ENCODE results near the gene LCN12. TPM values are rescaled to one million over a fixed set of nuclear protein-coding genes. Genes with fewer than 3 reads are reported as not detected.

The LCN12 gene
- total RNA-seq, 1 experiment from 2014 or later, result not detected

DNA sequence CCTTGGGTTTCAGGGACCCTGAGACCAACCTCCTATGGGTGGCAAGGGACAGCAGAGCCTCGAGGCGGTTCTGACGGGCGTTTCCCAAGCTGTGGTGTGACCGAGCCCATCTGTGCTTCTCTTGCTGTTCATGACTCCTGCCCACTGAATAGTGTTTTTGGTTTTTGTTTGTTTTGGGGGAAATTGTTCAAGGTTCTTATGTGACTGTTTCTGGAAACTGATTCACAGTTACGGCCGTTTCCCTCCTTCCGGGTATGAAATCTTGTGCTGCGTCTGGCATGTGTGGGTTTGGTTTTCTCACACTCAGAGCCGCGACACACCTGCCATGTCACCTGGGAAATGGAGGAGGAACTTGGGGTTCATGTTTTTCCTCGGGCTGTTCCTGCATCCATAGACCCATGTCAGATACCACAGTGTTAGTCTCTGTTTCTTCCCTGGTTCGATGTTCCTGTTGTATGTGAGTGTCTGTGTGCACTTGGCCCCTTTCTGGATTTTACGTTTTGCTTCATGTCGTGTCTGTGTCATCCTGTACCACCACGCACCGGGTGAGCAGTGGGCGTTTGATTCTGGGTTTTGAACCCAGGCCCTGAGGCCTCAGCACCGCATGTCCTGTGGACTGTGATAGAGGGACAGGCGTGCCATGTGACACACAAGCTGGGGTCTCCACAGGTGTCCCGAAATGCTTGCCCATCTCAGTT lies 36.3 kb upstream of the LCN12 start:
- H3K4me1 ChIP-seq (ENCODE audit: low read length), result no peaks in the 10 kb centered on the region
- H3K9ac ChIP-seq (ENCODE audit: low read length), result no peak overlapping the region
- no peak overlapping the region for H2AFZ ChIP-seq (ENCODE audit: low read length)
- no peak overlapping the region for H3K4me2 ChIP-seq (ENCODE audit: low read depth, low read length, poor library complexity, severe bottlenecking)
- H3K4me3 ChIP-seq (ENCODE audit: low read length), result no peak overlapping the region
- H3K27ac ChIP-seq (ENCODE audit: low read length), result no peak overlapping the region
- H3K9me2 ChIP-seq (replicated peaks; ENCODE audit: insufficient read depth, low read length), result no peaks in the 10 kb centered on the region
- H3K79me2 ChIP-seq (ENCODE audit: low read length), result no peaks in the 10 kb centered on the region
- H3K27me3 ChIP-seq (ENCODE audit: low read length), result no peaks in the 10 kb centered on the region
- H4K20me1 ChIP-seq (ENCODE audit: insufficient read depth, low read depth, low read length), result no peaks in the 10 kb centered on the region
- 0 out of 2 replicates have a peak, but pooled peaks cover 8% of the 10 kb centered on the region for H3K36me3 ChIP-seq (ENCODE audit: insufficient read depth, low read length)
- H3K9me3 ChIP-seq (ENCODE audit: low read length), result no peaks in the 10 kb centered on the region
- no peak for DNase-seq

DNA sequence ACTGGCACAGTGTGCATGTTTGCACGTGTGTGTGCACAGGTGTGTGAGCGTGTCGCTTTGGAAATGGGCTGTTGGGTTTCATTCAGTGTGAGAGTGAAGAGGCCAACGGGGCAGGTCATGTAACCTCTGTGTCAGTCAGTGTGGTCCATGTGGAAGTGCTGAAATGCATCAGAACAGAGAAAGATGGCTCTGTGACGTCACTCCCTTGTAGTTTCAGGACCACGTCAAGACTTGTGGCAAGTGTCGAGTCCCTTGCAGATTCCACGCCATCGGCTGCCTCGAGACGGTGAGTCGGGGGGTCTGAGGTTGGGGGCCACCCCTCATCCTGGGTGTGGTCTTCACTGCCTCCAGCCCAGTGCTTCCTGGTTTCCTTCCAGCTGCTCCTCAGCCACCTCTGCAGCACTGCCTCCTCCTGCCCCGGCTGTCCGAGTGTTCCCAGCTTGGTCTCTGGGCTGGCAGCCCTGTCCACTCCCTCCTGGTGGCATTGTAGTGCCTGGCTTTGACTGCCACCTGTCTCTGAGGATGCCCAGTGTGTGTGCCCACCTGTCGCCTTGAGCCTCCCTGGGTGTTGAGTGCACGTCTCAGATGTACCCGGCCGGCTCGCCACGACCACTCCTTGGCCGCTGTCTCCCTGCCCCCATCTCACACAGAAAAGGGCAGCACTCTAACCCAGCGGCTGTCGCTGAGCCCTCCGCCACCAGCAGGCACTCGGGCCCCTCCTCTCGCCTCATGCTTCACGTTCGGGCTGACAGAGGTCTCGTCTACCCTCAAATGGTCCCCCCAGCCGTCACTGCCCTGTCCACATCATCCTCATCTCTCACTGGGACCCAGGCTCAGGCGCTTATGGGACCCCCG lies 35.5 kb upstream of the LCN12 start:
- DNase-seq, result no peak
- Histone ChIP-seq H3K4me3 (ENCODE audit: low read length) (no peak overlapping the region), H3K27me3 (ENCODE audit: low read length) (no peaks in the 10 kb centered on the region), H3K9ac (ENCODE audit: low read length) (no peak overlapping the region), H3K9me2 (replicated peaks; ENCODE audit: insufficient read depth, low read length) (no peaks in the 10 kb centered on the region), H4K20me1 (ENCODE audit: insufficient read depth, low read depth, low read length) (no peaks in the 10 kb centered on the region), H3K79me2 (ENCODE audit: low read length) (no peaks in the 10 kb centered on the region), H3K4me1 (ENCODE audit: low read length) (no peaks in the 10 kb centered on the region), H3K4me2 (ENCODE audit: low read depth, low read length, poor library complexity, severe bottlenecking) (no peak overlapping the region), H3K9me3 (ENCODE audit: low read length) (no peaks in the 10 kb centered on the region), H2AFZ (ENCODE audit: low read length) (no peak overlapping the region), H3K27ac (ENCODE audit: low read length) (no peak overlapping the region), H3K36me3 (ENCODE audit: insufficient read depth, low read length) (0 out of 2 replicates have a peak, but pooled peaks cover 8% of the 10 kb centered on the region)

DNA sequence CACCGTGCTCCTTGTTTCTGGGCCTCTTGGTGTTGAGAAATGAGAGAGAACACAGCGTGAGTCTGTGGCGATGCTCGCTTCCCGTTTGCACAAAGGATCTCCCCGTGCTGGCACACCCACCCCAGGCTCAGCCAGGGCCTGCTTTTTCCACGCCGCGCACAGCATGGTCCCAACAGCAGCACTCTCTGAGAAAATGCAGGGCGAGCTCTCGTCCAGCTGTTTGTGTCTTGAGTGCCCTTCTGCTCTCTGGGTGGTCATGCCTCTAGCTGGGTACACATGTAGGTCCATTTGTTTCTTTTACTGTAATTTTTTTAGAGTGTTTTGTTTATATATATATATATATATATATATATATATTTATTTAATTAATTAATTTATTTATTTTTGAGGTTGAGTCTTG lies 34.2 kb upstream of the LCN12 start:
- H3K9ac ChIP-seq (ENCODE audit: low read length), result no peak overlapping the region
- H3K27ac ChIP-seq (ENCODE audit: low read length), result no peak overlapping the region
- no peak overlapping the region for H3K4me2 ChIP-seq (ENCODE audit: low read depth, low read length, poor library complexity, severe bottlenecking)
- no peaks in the 10 kb centered on the region for H3K79me2 ChIP-seq (ENCODE audit: low read length)
- no peak overlapping the region for H3K4me3 ChIP-seq (ENCODE audit: low read length)
- no peaks in the 10 kb centered on the region for H3K4me1 ChIP-seq (ENCODE audit: low read length)
- no peaks in the 10 kb centered on the region for H3K9me2 ChIP-seq (replicated peaks; ENCODE audit: insufficient read depth, low read length)
- no peaks in the 10 kb centered on the region for H3K9me3 ChIP-seq (ENCODE audit: low read length)
- 0 out of 2 replicates have a peak, but pooled peaks cover 8% of the 10 kb centered on the region for H3K36me3 ChIP-seq (ENCODE audit: insufficient read depth, low read length)
- H2AFZ ChIP-seq (ENCODE audit: low read length), result no peak overlapping the region
- no peaks in the 10 kb centered on the region for H4K20me1 ChIP-seq (ENCODE audit: insufficient read depth, low read depth, low read length)
- DNase-seq, result no peak
- no peaks in the 10 kb centered on the region for H3K27me3 ChIP-seq (ENCODE audit: low read length)

DNA sequence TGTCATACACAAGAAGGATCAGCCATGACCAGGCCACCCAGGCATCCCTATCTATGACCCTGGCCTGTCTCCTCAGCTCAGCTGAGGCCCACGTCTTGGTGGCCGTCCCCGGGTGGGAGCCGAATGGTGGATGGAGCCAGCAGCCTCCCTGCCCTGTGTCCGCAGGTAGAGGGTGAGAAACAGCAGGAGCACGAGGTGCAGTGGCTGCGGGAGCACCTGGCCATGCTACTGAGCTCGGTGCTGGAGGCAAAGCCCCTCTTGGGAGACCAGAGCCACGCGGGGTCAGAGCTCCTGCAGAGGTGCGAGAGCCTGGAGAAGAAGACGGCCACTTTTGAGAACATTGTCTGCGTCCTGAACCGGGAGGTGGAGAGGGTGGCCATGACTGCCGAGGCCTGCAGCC lies 32.0 kb upstream of the LCN12 start:
- H3K9ac ChIP-seq (ENCODE audit: low read length), result no peak overlapping the region
- no peak overlapping the region for H3K27ac ChIP-seq (ENCODE audit: low read length)
- no peaks in the 10 kb centered on the region for H3K9me2 ChIP-seq (replicated peaks; ENCODE audit: insufficient read depth, low read length)
- H3K36me3 ChIP-seq (ENCODE audit: insufficient read depth, low read length), result 0 out of 2 replicates have a peak, but pooled peaks cover 5% of the 10 kb centered on the region
- no peak overlapping the region for H3K4me2 ChIP-seq (ENCODE audit: low read depth, low read length, poor library complexity, severe bottlenecking)
- no peak overlapping the region for H3K4me3 ChIP-seq (ENCODE audit: low read length)
- H3K4me1 ChIP-seq (ENCODE audit: low read length), result no peaks in the 10 kb centered on the region
- no peak for DNase-seq
- H2AFZ ChIP-seq (ENCODE audit: low read length), result no peak overlapping the region
- no peaks in the 10 kb centered on the region for H3K79me2 ChIP-seq (ENCODE audit: low read length)
- H3K27me3 ChIP-seq (ENCODE audit: low read length), result no peaks in the 10 kb centered on the region
- H3K9me3 ChIP-seq (ENCODE audit: low read length), result no peaks in the 10 kb centered on the region
- no peaks in the 10 kb centered on the region for H4K20me1 ChIP-seq (ENCODE audit: insufficient read depth, low read depth, low read length)

DNA sequence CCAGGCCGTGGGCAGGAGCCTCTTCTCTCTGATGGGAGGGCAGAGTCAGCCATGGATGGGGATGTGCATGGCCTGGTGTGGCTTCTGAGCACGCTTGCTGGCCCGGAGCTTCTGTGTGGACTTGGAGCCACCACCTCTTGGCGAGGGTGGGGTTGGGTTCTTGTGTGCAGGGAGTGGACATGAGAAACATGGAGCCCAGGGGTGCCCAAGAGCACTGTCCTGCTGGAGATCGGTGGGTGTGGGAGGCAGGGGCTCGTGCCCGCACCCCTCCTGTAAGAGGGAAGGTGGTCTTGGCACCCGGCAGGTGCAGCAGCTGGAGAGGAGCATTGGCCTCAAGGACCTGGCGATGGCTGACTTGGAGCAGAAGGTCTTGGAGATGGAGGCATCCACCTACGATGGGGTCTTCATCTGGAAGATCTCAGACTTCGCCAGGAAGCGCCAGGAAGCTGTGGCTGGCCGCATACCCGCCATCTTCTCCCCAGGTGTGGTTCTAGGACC lies 31.3 kb upstream of the LCN12 start:
- Histone ChIP-seq H3K27me3 (ENCODE audit: low read length) (no peaks in the 10 kb centered on the region), H3K4me2 (ENCODE audit: low read depth, low read length, poor library complexity, severe bottlenecking) (no peak overlapping the region), H3K4me3 (ENCODE audit: low read length) (no peak overlapping the region), H3K36me3 (ENCODE audit: insufficient read depth, low read length) (0 out of 2 replicates have a peak, but pooled peaks cover 5% of the 10 kb centered on the region), H3K79me2 (ENCODE audit: low read length) (no peaks in the 10 kb centered on the region), H3K9me2 (replicated peaks; ENCODE audit: insufficient read depth, low read length) (no peaks in the 10 kb centered on the region), H2AFZ (ENCODE audit: low read length) (no peak overlapping the region), H3K9me3 (ENCODE audit: low read length) (no peaks in the 10 kb centered on the region), H3K9ac (ENCODE audit: low read length) (no peak overlapping the region), H3K4me1 (ENCODE audit: low read length) (no peaks in the 10 kb centered on the region), H3K27ac (ENCODE audit: low read length) (no peak overlapping the region), H4K20me1 (ENCODE audit: insufficient read depth, low read depth, low read length) (no peaks in the 10 kb centered on the region)
- DNase-seq, result no peak

DNA sequence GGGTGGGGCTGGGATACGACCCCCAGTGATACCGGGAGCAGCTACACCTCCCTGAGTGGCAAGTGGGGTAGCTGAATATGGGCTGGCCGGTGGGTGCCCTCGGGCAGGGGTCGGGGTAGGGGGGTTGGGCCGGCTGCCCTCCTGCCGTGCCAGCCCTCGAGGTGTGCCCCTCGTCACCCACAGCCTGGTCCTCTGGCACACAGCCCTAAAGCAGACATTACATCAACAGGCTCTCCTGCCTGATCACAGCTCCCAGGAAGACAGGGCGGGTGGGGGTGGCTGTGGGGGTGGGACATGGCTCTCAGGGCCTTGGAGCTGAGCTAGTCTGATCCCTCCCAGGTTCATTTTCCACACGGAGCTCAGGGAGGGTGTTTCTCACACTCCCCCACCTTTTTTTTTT lies 30.8 kb upstream of the LCN12 start:
- Histone ChIP-seq H3K4me1 (ENCODE audit: low read length) (no peaks in the 10 kb centered on the region), H3K4me2 (ENCODE audit: low read depth, low read length, poor library complexity, severe bottlenecking) (no peak overlapping the region), H3K27me3 (ENCODE audit: low read length) (no peaks in the 10 kb centered on the region), H3K4me3 (ENCODE audit: low read length) (no peak overlapping the region), H3K9me2 (replicated peaks; ENCODE audit: insufficient read depth, low read length) (no peaks in the 10 kb centered on the region), H3K9ac (ENCODE audit: low read length) (no peak overlapping the region), H3K79me2 (ENCODE audit: low read length) (no peaks in the 10 kb centered on the region), H3K9me3 (ENCODE audit: low read length) (no peaks in the 10 kb centered on the region), H3K27ac (ENCODE audit: low read length) (no peak overlapping the region), H4K20me1 (ENCODE audit: insufficient read depth, low read depth, low read length) (no peaks in the 10 kb centered on the region), H2AFZ (ENCODE audit: low read length) (no peak overlapping the region), H3K36me3 (ENCODE audit: insufficient read depth, low read length) (no peaks in the 10 kb centered on the region)
- DNase-seq, result no peak

DNA sequence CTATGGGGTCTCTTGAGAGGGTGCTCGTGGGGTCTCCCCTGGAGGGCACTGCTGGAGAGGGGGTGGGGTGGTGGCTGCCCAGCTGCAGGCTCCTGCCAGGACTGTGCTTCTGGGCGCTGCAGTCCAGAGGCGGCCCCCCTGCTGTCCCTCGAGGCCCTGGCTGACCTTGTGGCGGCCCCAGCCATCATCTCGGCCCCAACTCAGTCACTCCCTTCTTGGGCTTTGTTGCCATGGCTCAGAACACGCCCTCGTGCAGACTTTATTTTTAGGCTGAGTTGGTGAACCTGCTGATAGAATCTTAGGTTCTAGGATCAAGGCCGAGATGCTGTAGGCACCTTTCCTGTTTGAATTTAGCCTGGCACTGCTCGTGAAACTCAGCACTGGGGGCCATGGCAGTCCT lies 30.4 kb upstream of the LCN12 start:
- Histone ChIP-seq H3K27ac (ENCODE audit: low read length) (no peak overlapping the region), H3K4me3 (ENCODE audit: low read length) (no peak overlapping the region), H3K9ac (ENCODE audit: low read length) (no peak overlapping the region), H3K4me2 (ENCODE audit: low read depth, low read length, poor library complexity, severe bottlenecking) (no peak overlapping the region), H3K9me3 (ENCODE audit: low read length) (no peaks in the 10 kb centered on the region), H3K36me3 (ENCODE audit: insufficient read depth, low read length) (0 out of 2 replicates have a peak, but pooled peaks cover 1% of the 10 kb centered on the region), H3K9me2 (replicated peaks; ENCODE audit: insufficient read depth, low read length) (no peaks in the 10 kb centered on the region), H3K27me3 (ENCODE audit: low read length) (no peaks in the 10 kb centered on the region), H2AFZ (ENCODE audit: low read length) (no peak overlapping the region), H4K20me1 (ENCODE audit: insufficient read depth, low read depth, low read length) (no peaks in the 10 kb centered on the region), H3K79me2 (ENCODE audit: low read length) (no peaks in the 10 kb centered on the region), H3K4me1 (ENCODE audit: low read length) (no peaks in the 10 kb centered on the region)
- DNase-seq, result no peak

DNA sequence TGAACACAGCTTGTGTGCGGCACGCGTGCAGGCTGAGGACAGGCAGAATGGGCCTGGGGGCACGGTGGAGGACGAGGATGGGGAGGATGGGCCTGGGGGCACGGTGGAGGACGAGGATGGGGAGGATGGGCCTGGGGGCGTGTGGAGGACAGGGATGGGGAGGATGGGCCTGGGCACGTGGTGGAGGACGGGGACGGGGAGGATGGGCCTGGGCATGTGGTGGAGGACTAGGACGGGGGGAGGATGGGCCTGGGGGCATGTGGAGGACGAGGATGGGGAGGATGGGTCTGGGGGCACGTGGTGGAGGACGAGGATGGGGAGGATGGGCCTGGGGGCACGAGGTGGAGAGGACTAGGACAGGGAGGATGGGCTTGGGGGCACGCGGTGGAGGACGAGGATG lies 29.5 kb upstream of the LCN12 start:
- no peak overlapping the region for H3K9ac ChIP-seq (ENCODE audit: low read length)
- H2AFZ ChIP-seq (ENCODE audit: low read length), result no peak overlapping the region
- H3K27ac ChIP-seq (ENCODE audit: low read length), result no peak overlapping the region
- no peaks in the 10 kb centered on the region for H3K9me3 ChIP-seq (ENCODE audit: low read length)
- no peaks in the 10 kb centered on the region for H3K27me3 ChIP-seq (ENCODE audit: low read length)
- no peaks in the 10 kb centered on the region for H3K4me1 ChIP-seq (ENCODE audit: low read length)
- H3K4me3 ChIP-seq (ENCODE audit: low read length), result no peak overlapping the region
- H4K20me1 ChIP-seq (ENCODE audit: insufficient read depth, low read depth, low read length), result no peaks in the 10 kb centered on the region
- H3K4me2 ChIP-seq (ENCODE audit: low read depth, low read length, poor library complexity, severe bottlenecking), result no peak overlapping the region
- H3K79me2 ChIP-seq (ENCODE audit: low read length), result no peaks in the 10 kb centered on the region
- DNase-seq, result no peak
- H3K36me3 ChIP-seq (ENCODE audit: insufficient read depth, low read length), result 0 out of 2 replicates have a peak, but pooled peaks cover 4% of the 10 kb centered on the region
- no peaks in the 10 kb centered on the region for H3K9me2 ChIP-seq (replicated peaks; ENCODE audit: insufficient read depth, low read length)

Measured in Karpas-422 (cell line).